ENCODE data around the gene KDM4B.
A peak's percentile ranks its signal among the peaks of the same experiment; 100 is the strongest.

The KDM4B gene

GRCh38 chr19:5178841-5179240, 209.9 kb downstream of the KDM4B start:
- TF ChIP-seq, protein P1, sequence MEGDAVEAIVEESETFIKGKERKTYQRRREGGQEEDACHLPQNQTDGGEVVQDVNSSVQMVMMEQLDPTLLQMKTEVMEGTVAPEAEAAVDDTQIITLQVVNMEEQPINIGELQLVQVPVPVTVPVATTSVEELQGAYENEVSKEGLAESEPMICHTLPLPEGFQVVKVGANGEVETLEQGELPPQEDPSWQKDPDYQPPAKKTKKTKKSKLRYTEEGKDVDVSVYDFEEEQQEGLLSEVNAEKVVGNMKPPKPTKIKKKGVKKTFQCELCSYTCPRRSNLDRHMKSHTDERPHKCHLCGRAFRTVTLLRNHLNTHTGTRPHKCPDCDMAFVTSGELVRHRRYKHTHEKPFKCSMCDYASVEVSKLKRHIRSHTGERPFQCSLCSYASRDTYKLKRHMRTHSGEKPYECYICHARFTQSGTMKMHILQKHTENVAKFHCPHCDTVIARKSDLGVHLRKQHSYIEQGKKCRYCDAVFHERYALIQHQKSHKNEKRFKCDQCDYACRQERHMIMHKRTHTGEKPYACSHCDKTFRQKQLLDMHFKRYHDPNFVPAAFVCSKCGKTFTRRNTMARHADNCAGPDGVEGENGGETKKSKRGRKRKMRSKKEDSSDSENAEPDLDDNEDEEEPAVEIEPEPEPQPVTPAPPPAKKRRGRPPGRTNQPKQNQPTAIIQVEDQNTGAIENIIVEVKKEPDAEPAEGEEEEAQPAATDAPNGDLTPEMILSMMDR (IDR thresholded peaks at IDR 0.05; ENCODE audit: low read depth, low read length) = no peak
- no peak for DNase-seq (ENCODE audit: extremely low read depth, low read depth)

DNA sequence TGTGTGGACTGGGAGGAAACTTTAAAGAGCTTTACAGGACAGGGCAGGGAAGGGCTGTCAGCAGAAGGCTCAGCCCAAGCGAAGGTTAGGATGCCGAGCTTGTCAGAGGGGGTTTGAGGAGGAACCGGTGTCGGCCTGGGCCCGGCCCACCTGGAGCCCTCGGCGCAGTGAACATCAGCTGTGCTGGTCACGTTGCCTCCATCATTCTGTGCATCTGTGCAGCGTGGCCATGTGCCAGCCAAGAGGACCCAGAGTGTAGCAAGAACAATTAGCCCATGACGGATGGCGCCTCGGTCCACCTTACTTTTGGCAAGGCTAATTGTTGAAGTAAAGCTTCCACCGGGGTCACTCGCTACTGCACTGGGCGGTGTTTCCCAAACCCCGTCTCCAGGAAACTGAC, 210.3 kb downstream of the KDM4B start:
- TF ChIP-seq, protein P1 (IDR thresholded peaks at IDR 0.05; ENCODE audit: low read depth, low read length) = no peak

DNA sequence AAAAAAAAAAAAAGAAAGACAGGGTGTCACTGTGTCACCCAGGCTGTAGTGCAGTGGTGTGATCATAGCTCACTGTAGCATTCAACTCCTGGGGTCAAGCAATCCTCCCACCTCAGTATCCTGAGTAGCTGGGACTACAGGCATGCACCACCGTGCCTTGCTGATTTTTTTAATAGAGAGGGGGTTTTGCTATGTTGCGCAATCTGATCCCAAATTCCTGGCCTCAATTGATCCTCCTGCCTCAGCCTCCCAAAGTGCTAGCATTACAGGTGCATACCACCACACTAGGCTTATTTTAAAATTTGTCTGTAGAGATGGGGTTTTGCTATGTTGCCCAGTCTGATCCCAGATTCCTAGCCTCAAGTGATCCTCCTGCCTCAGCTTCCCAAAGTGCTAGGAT, 212.4 kb downstream of the KDM4B start:
- TF ChIP-seq, protein P1 (IDR thresholded peaks at IDR 0.05; ENCODE audit: low read depth, low read length) = no peak
- DNase-seq (ENCODE audit: extremely low read depth, low read depth) = no peak

More for the DNA sequence above, 210.3 kb downstream of the KDM4B start:
- DNase-seq (ENCODE audit: extremely low read depth, low read depth) = no peak

DNA sequence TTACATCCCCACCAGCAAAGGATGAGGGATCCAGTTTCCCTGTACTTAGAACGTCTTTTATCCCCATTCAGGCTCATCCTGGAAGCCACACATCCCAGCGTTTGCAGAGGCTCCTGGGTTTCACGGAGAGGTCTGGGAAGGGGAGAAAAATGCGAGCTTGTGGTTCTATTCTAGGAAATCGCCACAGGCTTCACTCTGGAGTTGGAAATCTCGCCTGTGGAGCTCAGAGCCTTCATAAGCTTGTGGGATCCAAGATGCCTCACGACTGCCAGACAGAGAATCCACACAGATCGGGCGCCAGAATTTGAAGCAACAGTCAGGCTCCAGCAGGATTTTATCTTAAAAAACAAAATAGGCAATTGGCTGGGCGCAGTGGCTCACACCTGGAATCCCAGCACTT, 213.8 kb downstream of the KDM4B start:
- TF ChIP-seq, protein P1 (IDR thresholded peaks at IDR 0.05; ENCODE audit: low read depth, low read length) = no peak
- no peak for DNase-seq (ENCODE audit: extremely low read depth, low read depth)

GRCh38 chr19:5183616-5184015, 214.7 kb downstream of the KDM4B start:
- DNase-seq (ENCODE audit: extremely low read depth, low read depth) = no peak
- TF ChIP-seq, protein P1 (IDR thresholded peaks at IDR 0.05; ENCODE audit: low read depth, low read length) = no peak

DNA sequence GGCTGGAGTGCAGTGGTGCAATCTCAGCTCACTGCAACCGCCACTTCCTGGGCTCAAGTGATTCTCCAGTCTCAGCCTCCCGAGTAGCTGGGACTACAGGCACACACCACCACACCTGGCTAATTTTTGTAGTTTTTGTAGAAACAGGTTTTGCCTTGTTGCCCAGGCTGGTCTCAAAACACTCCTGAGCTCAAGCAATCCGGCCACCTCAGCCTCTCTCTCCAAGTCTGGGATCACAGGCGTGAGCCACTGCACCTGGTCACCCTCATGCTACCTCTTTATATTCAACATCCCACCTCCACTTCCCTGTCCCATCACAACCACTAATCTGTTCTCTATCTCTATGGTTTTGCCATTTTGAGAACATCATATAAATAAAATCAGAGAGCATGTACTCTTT, 216.0 kb downstream of the KDM4B start:
- DNase-seq (ENCODE audit: extremely low read depth, low read depth) = no peak
- TF ChIP-seq, protein P1 (IDR thresholded peaks at IDR 0.05; ENCODE audit: low read depth, low read length) = no peak

DNA sequence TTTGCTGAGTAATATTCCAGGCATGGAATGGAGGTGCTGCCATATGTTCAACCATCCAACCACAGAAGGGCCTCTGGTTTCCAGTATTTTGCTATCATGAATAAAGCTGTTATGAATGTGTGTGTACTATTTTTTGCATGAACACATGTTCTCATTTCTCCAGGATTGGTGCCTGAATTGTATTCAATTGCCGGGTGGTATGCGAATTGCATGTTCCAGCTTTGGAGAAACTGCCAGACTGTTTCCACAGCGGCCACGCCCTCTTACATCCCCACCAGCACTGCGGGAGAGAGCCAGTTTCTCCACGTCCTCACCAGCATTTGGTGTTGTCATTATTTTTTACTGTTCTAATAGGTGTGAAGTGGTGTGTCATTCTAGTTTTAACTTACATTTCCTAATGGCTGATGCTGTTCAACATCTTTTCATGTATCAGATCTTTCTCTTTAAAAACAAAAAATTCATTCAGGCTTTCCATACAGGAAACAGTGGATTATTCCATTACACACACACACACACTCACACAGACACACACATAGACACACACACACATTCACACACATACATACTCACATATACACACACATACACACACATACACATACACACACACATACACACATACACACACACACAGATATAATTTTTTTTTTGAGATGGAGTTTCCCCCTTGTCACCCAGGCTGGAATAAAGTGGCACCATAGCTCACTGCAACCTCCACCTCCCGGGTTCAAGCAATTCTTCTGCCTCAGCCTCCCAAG, 217.6 kb downstream of the KDM4B start:
- TF ChIP-seq, protein P1 (IDR thresholded peaks at IDR 0.05; ENCODE audit: low read depth, low read length) = no peak
- DNase-seq (ENCODE audit: extremely low read depth, low read depth) = peak; percentile 75

Measured in AG09319 (cell line).